Caco-2 (cell line): Measurements from ENCODE around the gene WBP4. TPM values are rescaled to one million over a fixed set of nuclear protein-coding genes. Genes with fewer than 3 reads are reported as not detected.
"Not testable (repeated sequence)": the region's sequence is repeated elsewhere in the genome, so short reads cannot be mapped to it uniquely, and the experiment has no call there.

ENCODE experiments used
- BruUV-seq: library from RNA; stranded (reverse); fragments of 400-500 nt; replicated peaks from 2 replicates; lab custom pipeline; 2021; lab: Mats Ljungman, UMichigan
- CTCF ChIA-PET: fragments of 300-600 bp; sonication (Branson Sonifier 250); formaldehyde crosslinking; loops from one replicate; lab custom pipeline; 2022; ENCODE audit warnings: antibody characterized with exemption; lab: Charles Lee
- POLR2A ChIA-PET: fragments of 300-600 bp; sonication (Branson Sonifier 250); formaldehyde crosslinking; loops from one replicate; lab custom pipeline; 2022; ENCODE audit warnings: antibody characterized with exemption; lab: Charles Lee
- DNase-seq, 2 experiments: peaks; one replicate each; pipeline versions ENCODE4 v3.0.0 to v3.0.0-alpha.2; 2020 to 2022
- H3K27me3 ChIP-seq: replicated peaks from 2 replicates; pipeline ENCODE4 v1.6.0; 2011; ENCODE audit warnings: low read length; ENCODE audit not compliant: control insufficient read depth, insufficient read depth
- H3K36me3 ChIP-seq: 2 replicates; pipeline ENCODE4 v1.5.1; 2011; ENCODE audit warnings: low read length; ENCODE audit not compliant: control insufficient read depth, insufficient read depth
- H3K4me1 ChIP-seq: fragments of 250-450 bp; sonication (Bioruptor Pico); 2 replicates; pipeline ENCODE4 v1.5.1; 2020; ENCODE audit warnings: mild to moderate bottlenecking
- H3K4me3 ChIP-seq: 2 replicates; pipeline ENCODE4 v1.5.1; 2011; ENCODE audit warnings: low read depth, mild to moderate bottlenecking, control low read depth, low read length
- H3K9me3 ChIP-seq: fragments of 250-450 bp; sonication (Bioruptor Pico); 2 replicates; pipeline ENCODE4 v1.5.1; 2020; ENCODE audit warnings: mild to moderate bottlenecking, moderate library complexity
- H3K27ac Mint-ChIP-seq: one replicate; pipeline ENCODE4 v1.8.0; 2022; ENCODE audit warnings: mixed read lengths; ENCODE audit not compliant: unreplicated experiment
- H3K27me3 Mint-ChIP-seq: one replicate; pipeline ENCODE4 v1.8.0; 2022; ENCODE audit warnings: mixed read lengths; ENCODE audit not compliant: insufficient read depth, unreplicated experiment
- H3K36me3 Mint-ChIP-seq: one replicate; pipeline ENCODE4 v1.8.0; 2022; ENCODE audit warnings: mild to moderate bottlenecking, mixed read lengths; ENCODE audit not compliant: insufficient read depth, unreplicated experiment
- H3K4me1 Mint-ChIP-seq: one replicate; pipeline ENCODE4 v1.8.0; 2022; ENCODE audit warnings: low read depth, mixed read lengths; ENCODE audit not compliant: unreplicated experiment
- H3K4me3 Mint-ChIP-seq: one replicate; pipeline ENCODE4 v1.8.0; 2022; ENCODE audit warnings: mild to moderate bottlenecking, moderate library complexity, mixed read lengths; ENCODE audit not compliant: unreplicated experiment
- H3K9me3 Mint-ChIP-seq: one replicate; pipeline ENCODE4 v1.8.0; 2022; ENCODE audit warnings: mixed read lengths; ENCODE audit not compliant: unreplicated experiment
- CTCF ChIP-seq, 2 experiments: fragments of 200-600 bp in 1 of 2; IDR thresholded peaks; 1 replicate in 1 of 2; 2 replicates in 1 of 2; pipeline versions ENCODE4 v1.5.1 to v1.8.0; 2011 to 2022; ENCODE audit warnings: antibody characterized with exemption in 1 of 2, control low read depth in 1 of 2, inconsistent platforms in 1 of 2, low read depth in 1 of 2, low read length in 1 of 2, mild to moderate bottlenecking in 1 of 2, moderate library complexity in 1 of 2; ENCODE audit not compliant: insufficient read depth in 1 of 2, severe bottlenecking in 1 of 2, unreplicated experiment in 1 of 2
- intact Hi-C: fragments of 100-400 bp; cut with micrococcal nuclease; formaldehyde crosslinking; loops from one replicate; pipeline ENCODE4 v1.10.0; 2022; ENCODE audit not compliant: unreplicated experiment
- total RNA-seq: library from RNA; stranded (reverse); gene quantifications from 2 replicates; pipeline ENCODE4 v1.2.3, GENCODE V29; 2022

The WBP4 gene
- total RNA-seq, 1 experiment from 2014 or later, result 13.6 TPM

- no TSS peak for BruUV-seq
- peaks cover 6% of the 10 kb centered on the region for H3K4me1 Mint-ChIP-seq
- intact Hi-C loops, result no loop called here
- H3K27me3 Mint-ChIP-seq, result no peaks in the 10 kb centered on the region
- no peak overlapping the region for H3K27ac Mint-ChIP-seq
- no peaks in the 10 kb centered on the region for H3K9me3 Mint-ChIP-seq
- Histone ChIP-seq H3K4me1 (no peaks in the 10 kb centered on the region), H3K9me3 (peaks cover 4% of the 10 kb centered on the region; the same call in 1 of the 2 replicates), H3K36me3 (no peaks in the 10 kb centered on the region; the same call in 1 of the 2 replicates), H3K27me3 (no peaks in the 10 kb centered on the region), H3K4me3 (no peak overlapping the region)
- DNase-seq, result no peak
- CTCF ChIA-PET, result no interaction called here
- POLR2A ChIA-PET, result no interaction called here
- H3K36me3 Mint-ChIP-seq, result peaks cover 26% of the 10 kb centered on the region
- H3K4me3 Mint-ChIP-seq, result no peak overlapping the region
- TF ChIP-seq CTCF (IDR thresholded peaks at IDR 0.05; ENCODE audit: insufficient read depth in 1 of 2, low read depth in 1 of 2, low read length in 1 of 2, severe bottlenecking in 1 of 2, unreplicated experiment in 1 of 2), result no peak
These were observed 26.9 kb upstream of the WBP4 start for GRCh38 chr13:41034382-41034781.

- CTCF ChIA-PET, result no interaction called here
- POLR2A ChIA-PET, result no interaction called here
- no peak overlapping the region for H3K4me3 ChIP-seq
- Mint-ChIP-seq H3K4me1 (peaks cover 6% of the 10 kb centered on the region), H3K9me3 (no peaks in the 10 kb centered on the region), H3K36me3 (peaks cover 27% of the 10 kb centered on the region), H3K4me3 (no peak overlapping the region), H3K27ac (no peak overlapping the region), H3K27me3 (no peaks in the 10 kb centered on the region)
- H3K27me3 ChIP-seq, result no peaks in the 10 kb centered on the region
- H3K4me1 ChIP-seq, result no peaks in the 10 kb centered on the region
- no TSS peak for BruUV-seq
- no peak for TF ChIP-seq CTCF (IDR thresholded peaks at IDR 0.05; ENCODE audit: insufficient read depth in 1 of 2, low read depth in 1 of 2, low read length in 1 of 2, severe bottlenecking in 1 of 2, unreplicated experiment in 1 of 2)
- DNase-seq, result no peak
- intact Hi-C loops, result no loop called here
- H3K9me3 ChIP-seq, result peaks cover 4% of the 10 kb centered on the region; the same call in 1 of the 2 replicates
- no peaks in the 10 kb centered on the region for H3K36me3 ChIP-seq
These were observed 26.4 kb upstream of the WBP4 start for GRCh38 chr13:41034881-41035280.

GRCh38 chr13:41036557-41036956 lies 24.8 kb upstream of the WBP4 start:
- POLR2A ChIA-PET, H3K27me3 Mint-ChIP-seq, BruUV-seq, H3K27ac Mint-ChIP-seq, H3K9me3 ChIP-seq, H3K36me3 ChIP-seq, intact Hi-C loops, H3K9me3 Mint-ChIP-seq, DNase-seq, H3K4me3 ChIP-seq, H3K27me3 ChIP-seq, CTCF ChIA-PET, H3K4me1 ChIP-seq, H3K4me3 Mint-ChIP-seq: not testable (repeated sequence)
- Mint-ChIP-seq H3K4me1 (peaks cover 12% of the 10 kb centered on the region), H3K36me3 (peaks cover 44% of the 10 kb centered on the region)
